ENCODE data around the gene LRRC46. TPM values are rescaled to one million over a fixed set of nuclear protein-coding genes. Genes with fewer than 3 reads are reported as not detected.

LRRC46 gene
- total and polyA plus RNA-seq, 2 experiments from 2014 or later: 0.18 to 0.35 TPM

- TF ChIP-seq ZNF462 (CRISPR knock-in tag; IDR thresholded peaks at IDR 0.05) (no peak), JUNB (IDR thresholded peaks at IDR 0.05; ENCODE audit: unreplicated experiment) (no peak), ZNF114 (CRISPR knock-in tag; IDR thresholded peaks at IDR 0.05) (no peak), ZNF331 (CRISPR knock-in tag; IDR thresholded peaks at IDR 0.05; ENCODE audit: low read depth) (no peak), EZH2 (IDR thresholded peaks at IDR 0.05; ENCODE audit: low read depth, unreplicated experiment) (no peak), POLR2AphosphoS5 (IDR thresholded peaks at IDR 0.05; ENCODE audit: low read depth) (no peak), NANOG (IDR thresholded peaks at IDR 0.05; ENCODE audit: borderline replicate concordance) (no peak), ETS1 (IDR thresholded peaks at IDR 0.05) (no peak)
- TF ChIP-seq, protein P1, sequence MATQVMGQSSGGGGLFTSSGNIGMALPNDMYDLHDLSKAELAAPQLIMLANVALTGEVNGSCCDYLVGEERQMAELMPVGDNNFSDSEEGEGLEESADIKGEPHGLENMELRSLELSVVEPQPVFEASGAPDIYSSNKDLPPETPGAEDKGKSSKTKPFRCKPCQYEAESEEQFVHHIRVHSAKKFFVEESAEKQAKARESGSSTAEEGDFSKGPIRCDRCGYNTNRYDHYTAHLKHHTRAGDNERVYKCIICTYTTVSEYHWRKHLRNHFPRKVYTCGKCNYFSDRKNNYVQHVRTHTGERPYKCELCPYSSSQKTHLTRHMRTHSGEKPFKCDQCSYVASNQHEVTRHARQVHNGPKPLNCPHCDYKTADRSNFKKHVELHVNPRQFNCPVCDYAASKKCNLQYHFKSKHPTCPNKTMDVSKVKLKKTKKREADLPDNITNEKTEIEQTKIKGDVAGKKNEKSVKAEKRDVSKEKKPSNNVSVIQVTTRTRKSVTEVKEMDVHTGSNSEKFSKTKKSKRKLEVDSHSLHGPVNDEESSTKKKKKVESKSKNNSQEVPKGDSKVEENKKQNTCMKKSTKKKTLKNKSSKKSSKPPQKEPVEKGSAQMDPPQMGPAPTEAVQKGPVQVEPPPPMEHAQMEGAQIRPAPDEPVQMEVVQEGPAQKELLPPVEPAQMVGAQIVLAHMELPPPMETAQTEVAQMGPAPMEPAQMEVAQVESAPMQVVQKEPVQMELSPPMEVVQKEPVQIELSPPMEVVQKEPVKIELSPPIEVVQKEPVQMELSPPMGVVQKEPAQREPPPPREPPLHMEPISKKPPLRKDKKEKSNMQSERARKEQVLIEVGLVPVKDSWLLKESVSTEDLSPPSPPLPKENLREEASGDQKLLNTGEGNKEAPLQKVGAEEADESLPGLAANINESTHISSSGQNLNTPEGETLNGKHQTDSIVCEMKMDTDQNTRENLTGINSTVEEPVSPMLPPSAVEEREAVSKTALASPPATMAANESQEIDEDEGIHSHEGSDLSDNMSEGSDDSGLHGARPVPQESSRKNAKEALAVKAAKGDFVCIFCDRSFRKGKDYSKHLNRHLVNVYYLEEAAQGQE (IDR thresholded peaks at IDR 0.05; ENCODE audit: unreplicated experiment): no peak
These were observed 14.5 kb upstream of the LRRC46 start (continued) for GRCh38 chr17:47816947-47817346.

Measured in GM23338 (cell line).